ENCODE data around the gene SMYD3. TPM values are rescaled to one million over a fixed set of nuclear protein-coding genes. Genes with fewer than 3 reads are reported as not detected.
"Not testable (repeated sequence)": the region's sequence is repeated elsewhere in the genome, so short reads cannot be mapped to it uniquely, and the experiment has no call there.

Gene SMYD3
- total RNA-seq, 1 experiment from 2014 or later, result 35.1 TPM

GRCh38 chr1:245946905-245947304, 560.2 kb downstream of the SMYD3 start:
- no peak overlapping the region for H3K4me3 Mint-ChIP-seq (ENCODE audit: low read depth, unreplicated experiment)
- H3K36me3 Mint-ChIP-seq (ENCODE audit: insufficient read depth, unreplicated experiment), result no peaks in the 10 kb centered on the region
- H3K4me1 Mint-ChIP-seq (ENCODE audit: low read depth, unreplicated experiment), result no peaks in the 10 kb centered on the region
- no peak for DNase-seq
- TF ChIP-seq, protein P1, sequence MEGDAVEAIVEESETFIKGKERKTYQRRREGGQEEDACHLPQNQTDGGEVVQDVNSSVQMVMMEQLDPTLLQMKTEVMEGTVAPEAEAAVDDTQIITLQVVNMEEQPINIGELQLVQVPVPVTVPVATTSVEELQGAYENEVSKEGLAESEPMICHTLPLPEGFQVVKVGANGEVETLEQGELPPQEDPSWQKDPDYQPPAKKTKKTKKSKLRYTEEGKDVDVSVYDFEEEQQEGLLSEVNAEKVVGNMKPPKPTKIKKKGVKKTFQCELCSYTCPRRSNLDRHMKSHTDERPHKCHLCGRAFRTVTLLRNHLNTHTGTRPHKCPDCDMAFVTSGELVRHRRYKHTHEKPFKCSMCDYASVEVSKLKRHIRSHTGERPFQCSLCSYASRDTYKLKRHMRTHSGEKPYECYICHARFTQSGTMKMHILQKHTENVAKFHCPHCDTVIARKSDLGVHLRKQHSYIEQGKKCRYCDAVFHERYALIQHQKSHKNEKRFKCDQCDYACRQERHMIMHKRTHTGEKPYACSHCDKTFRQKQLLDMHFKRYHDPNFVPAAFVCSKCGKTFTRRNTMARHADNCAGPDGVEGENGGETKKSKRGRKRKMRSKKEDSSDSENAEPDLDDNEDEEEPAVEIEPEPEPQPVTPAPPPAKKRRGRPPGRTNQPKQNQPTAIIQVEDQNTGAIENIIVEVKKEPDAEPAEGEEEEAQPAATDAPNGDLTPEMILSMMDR (IDR thresholded peaks at IDR 0.05; ENCODE audit: unreplicated experiment), result no peak
- H3K9me3 Mint-ChIP-seq (ENCODE audit: low read depth, unreplicated experiment), result peaks cover 12% of the 10 kb centered on the region
- no TSS peak for BruUV-seq (replicated peaks)
- no peak overlapping the region for H3K27ac Mint-ChIP-seq (ENCODE audit: unreplicated experiment)
- intact Hi-C loops (cut with micrococcal nuclease; ENCODE audit: unreplicated experiment), result no loop called here
- H3K27me3 Mint-ChIP-seq (ENCODE audit: unreplicated experiment), result no peaks in the 10 kb centered on the region
- CTCF ChIA-PET, result no interaction called here

- H3K27ac Mint-ChIP-seq (ENCODE audit: unreplicated experiment); BruUV-seq (replicated peaks); H3K4me1 Mint-ChIP-seq (ENCODE audit: low read depth, unreplicated experiment); H3K27me3 Mint-ChIP-seq (ENCODE audit: unreplicated experiment); DNase-seq; H3K4me3 Mint-ChIP-seq (ENCODE audit: low read depth, unreplicated experiment); H3K36me3 Mint-ChIP-seq (ENCODE audit: insufficient read depth, unreplicated experiment); intact Hi-C loops (cut with micrococcal nuclease; ENCODE audit: unreplicated experiment): not testable (repeated sequence)
- H3K9me3 Mint-ChIP-seq (ENCODE audit: low read depth, unreplicated experiment), result peaks cover 12% of the 10 kb centered on the region
- CTCF ChIA-PET, result interaction anchor here (0.6 kb wide), 1 partner anchor 129 kb away, joined by 3 read pairs; no protein-coding TSS in a partner anchor
Measured at GRCh38 chr1:245945136-245945535, 561.9 kb downstream of the SMYD3 start.

GRCh38 chr1:245942856-245943255, 564.2 kb downstream of the SMYD3 start:
- Mint-ChIP-seq H3K9me3 (ENCODE audit: low read depth, unreplicated experiment) (peaks cover 9% of the 10 kb centered on the region), H3K27ac (ENCODE audit: unreplicated experiment) (no peak overlapping the region), H3K4me1 (ENCODE audit: low read depth, unreplicated experiment) (no peaks in the 10 kb centered on the region), H3K27me3 (ENCODE audit: unreplicated experiment) (no peaks in the 10 kb centered on the region), H3K4me3 (ENCODE audit: low read depth, unreplicated experiment) (no peak overlapping the region), H3K36me3 (ENCODE audit: insufficient read depth, unreplicated experiment) (no peaks in the 10 kb centered on the region)
- DNase-seq, result no peak
- no TSS peak for BruUV-seq (replicated peaks)
- CTCF ChIA-PET, result no interaction called here
- intact Hi-C loops (cut with micrococcal nuclease; ENCODE audit: unreplicated experiment), result no loop called here
- TF ChIP-seq, protein P1 (IDR thresholded peaks at IDR 0.05; ENCODE audit: unreplicated experiment), result no peak

- DNase-seq; H3K36me3 Mint-ChIP-seq (ENCODE audit: insufficient read depth, unreplicated experiment); CTCF ChIA-PET; H3K9me3 Mint-ChIP-seq (ENCODE audit: low read depth, unreplicated experiment); intact Hi-C loops (cut with micrococcal nuclease; ENCODE audit: unreplicated experiment); H3K4me3 Mint-ChIP-seq (ENCODE audit: low read depth, unreplicated experiment); H3K4me1 Mint-ChIP-seq (ENCODE audit: low read depth, unreplicated experiment); BruUV-seq (replicated peaks); H3K27ac Mint-ChIP-seq (ENCODE audit: unreplicated experiment); H3K27me3 Mint-ChIP-seq (ENCODE audit: unreplicated experiment): not testable (repeated sequence)
Measured at GRCh38 chr1:245941771-245942170, 565.3 kb downstream of the SMYD3 start.

DNA sequence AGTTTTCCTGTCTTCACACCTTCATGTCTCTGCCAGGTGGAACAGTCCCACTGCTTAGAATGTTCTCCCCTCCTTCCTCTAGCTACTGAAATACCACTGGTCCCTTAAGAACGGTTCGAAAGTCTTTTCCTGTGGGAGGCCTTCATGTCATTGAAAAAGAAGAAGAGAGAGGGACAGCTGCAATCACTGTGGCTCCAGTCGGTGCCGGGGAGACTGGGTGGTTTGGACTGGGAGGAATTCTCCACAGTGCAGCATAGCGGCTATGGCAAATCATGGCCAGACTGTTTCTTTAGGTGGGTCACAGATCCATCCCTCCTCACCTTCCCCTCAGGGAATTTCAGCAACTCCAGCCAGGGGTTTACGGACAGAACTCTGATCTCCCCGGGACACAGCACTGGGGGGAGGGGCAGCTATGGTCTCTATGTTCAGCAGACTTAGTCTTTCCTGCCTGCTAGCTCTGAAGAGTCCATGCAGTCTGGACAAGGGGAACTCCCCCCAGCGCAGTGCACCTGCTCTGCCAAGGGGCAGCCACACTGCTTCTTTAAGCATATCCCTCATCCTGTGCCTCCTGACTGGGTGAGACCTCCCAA, 567.2 kb downstream of the SMYD3 start:
- Mint-ChIP-seq H3K9me3 (ENCODE audit: low read depth, unreplicated experiment) (no peaks in the 10 kb centered on the region), H3K27ac (ENCODE audit: unreplicated experiment) (no peak overlapping the region), H3K4me1 (ENCODE audit: low read depth, unreplicated experiment) (no peaks in the 10 kb centered on the region), H3K36me3 (ENCODE audit: insufficient read depth, unreplicated experiment) (no peaks in the 10 kb centered on the region), H3K27me3 (ENCODE audit: unreplicated experiment) (no peaks in the 10 kb centered on the region), H3K4me3 (ENCODE audit: low read depth, unreplicated experiment) (no peak overlapping the region)
- DNase-seq, result no peak
- CTCF ChIA-PET, result no interaction called here
- intact Hi-C loops (cut with micrococcal nuclease; ENCODE audit: unreplicated experiment), result no loop called here
- no TSS peak for BruUV-seq (replicated peaks)
- TF ChIP-seq, protein P1 (IDR thresholded peaks at IDR 0.05; ENCODE audit: unreplicated experiment), result no peak
